GM18499 (cell line): Measurements from ENCODE around the gene FOXP2.

Source experiments
- ATAC-seq: cut with Tn5 transposase; IDR thresholded peaks from one replicate; pipeline ENCODE4 v1.9.1; 2021; ENCODE audit warnings: moderate number of reproducible peaks; ENCODE audit not compliant: insufficient read depth, unreplicated experiment

The FOXP2 gene

GRCh38 chr7:114700247-114700928 is 285.8 kb downstream of the FOXP2 start:
- ATAC-seq, result no peak

- ATAC-seq, result no peak
Observed at GRCh38 chr7:114703677-114704076, 289.1 kb downstream of the FOXP2 start.

DNA sequence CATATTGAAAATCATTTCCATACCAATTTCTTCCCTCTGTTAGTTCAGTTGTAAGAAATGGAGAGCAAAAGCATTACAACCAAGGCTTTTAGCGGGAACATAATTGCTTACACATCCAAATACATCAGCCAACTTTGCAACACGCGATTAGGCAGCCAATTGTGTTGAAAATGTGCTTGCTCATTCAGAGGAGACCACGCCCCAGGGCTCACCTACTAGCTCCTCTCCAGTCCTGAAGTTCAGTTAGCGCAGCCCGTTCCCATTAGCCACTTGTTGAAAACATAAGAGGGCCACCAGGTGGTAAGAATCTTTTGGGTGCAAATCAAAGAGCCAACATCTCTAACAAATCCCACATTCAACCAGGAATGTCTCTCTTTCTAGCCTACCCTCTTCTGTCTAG is 294.0 kb downstream of the FOXP2 start:
- ATAC-seq, result no peak

DNA sequence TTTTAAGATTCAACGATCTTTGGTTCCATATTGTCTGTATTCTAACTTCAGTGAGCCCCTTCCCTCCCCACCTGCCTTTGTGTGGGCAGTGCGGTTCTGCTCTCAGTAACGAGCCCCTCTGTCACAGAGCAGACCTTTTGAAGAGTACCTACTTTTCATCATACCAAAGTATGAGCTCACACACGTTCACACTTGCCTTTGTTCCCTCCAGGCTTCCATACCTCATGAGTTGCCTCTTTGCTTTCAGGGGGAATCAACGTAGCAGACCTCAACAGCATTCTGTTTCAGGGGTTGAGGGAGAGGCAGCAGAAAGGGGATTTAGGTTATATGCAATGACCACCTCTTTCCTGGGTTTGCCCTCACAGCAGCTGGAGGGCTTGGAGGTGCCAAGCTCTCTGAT is 295.9 kb downstream of the FOXP2 start:
- ATAC-seq, result no peak

DNA sequence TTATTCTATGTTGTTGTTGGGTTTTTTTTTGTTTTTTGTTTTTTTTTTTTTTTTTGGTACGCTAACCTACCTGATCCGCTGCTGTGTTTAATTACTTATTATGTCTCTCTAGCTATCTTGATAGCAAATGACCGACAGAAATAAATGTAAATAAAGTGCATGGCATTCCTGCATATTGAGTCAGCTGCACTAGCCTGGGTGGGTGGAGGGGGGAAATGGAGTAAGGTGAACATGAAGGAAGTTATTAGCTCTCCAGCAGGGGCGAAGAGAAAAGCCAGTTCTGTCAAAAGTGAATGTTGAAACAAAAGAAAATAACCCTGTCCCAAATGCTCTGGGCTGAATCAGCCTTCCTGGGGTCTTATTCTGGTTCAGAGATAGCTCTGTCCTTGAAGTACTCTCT is 296.6 kb downstream of the FOXP2 start:
- ATAC-seq, result no peak

GRCh38 chr7:114715907-114716306 is 301.3 kb downstream of the FOXP2 start:
- ATAC-seq, result no peak

GRCh38 chr7:114718861-114719260 is 304.2 kb downstream of the FOXP2 start:
- ATAC-seq, result peak; percentile 55

DNA sequence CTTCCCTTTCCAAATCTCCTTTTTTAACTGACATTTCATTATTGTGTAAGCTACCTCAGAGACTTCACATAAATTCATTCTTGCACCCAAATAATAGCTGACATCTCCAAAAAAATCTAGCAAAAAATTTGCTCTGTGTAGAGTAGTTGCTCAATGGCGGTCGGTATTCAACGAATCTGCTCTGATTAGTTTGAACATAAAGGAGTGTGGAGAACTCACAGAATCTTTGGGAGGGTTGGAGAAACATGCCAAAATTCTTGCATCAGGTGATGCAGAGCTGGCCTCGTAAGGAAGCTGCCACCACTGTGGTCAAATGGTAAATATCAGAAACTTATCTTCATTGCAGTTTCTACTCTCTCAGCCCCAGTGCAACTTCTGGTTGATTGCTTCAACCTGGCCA is 306.1 kb downstream of the FOXP2 start:
- no peak for ATAC-seq

GRCh38 chr7:114722562-114722961 is 307.9 kb downstream of the FOXP2 start:
- ATAC-seq, result no peak

- ATAC-seq, result no peak
Observed at GRCh38 chr7:114723308-114723707, 308.7 kb downstream of the FOXP2 start.

GRCh38 chr7:114740095-114740494 is 325.5 kb downstream of the FOXP2 start:
- no peak for ATAC-seq

- ATAC-seq, result no peak
Observed at GRCh38 chr7:114740941-114741340, 326.3 kb downstream of the FOXP2 start.

DNA sequence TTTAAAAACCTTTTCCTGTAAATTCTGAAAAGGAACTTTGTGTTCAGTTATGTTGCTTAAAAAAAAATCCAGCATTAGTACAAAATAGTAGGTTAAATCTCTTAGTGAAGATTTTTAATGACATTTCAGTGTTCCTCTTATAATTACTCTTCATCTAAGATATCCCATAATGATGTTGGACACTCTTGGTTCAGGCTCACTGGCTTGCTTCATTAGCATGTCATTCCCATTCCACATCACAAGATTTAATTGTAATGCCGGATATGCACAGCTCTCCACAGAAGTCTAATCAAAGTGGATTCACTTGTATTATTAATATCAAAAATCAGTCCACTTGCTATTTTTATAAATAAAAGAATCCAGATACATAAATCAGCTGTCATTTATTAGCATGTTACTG is 327.3 kb downstream of the FOXP2 start:
- ATAC-seq, result no peak
